GM13977 (cell line): ENCODE results near the gene STIMATE.

Experiments used
- DNase-seq: peaks from one replicate; pipeline ENCODE4 v3.0.0; 2012; ENCODE audit warnings: low spot score
- in situ Hi-C: fragments of 300-500 bp; cut with MboI; formaldehyde crosslinking; loops from one replicate; pipeline ENCODE4 v1.12.0; 2022; ENCODE audit warnings: low sequenced_read_pairs, low pct_unique_long_range_greater_than_20kb, mixed read lengths, inconsistent platforms; ENCODE audit not compliant: unreplicated experiment
- TF ChIP-seq, protein P1 (sequence below): IDR thresholded peaks from 2 replicates; pipeline ENCODE4 v1.5.1; 2012; ENCODE audit warnings: mild to moderate bottlenecking, control low read depth; ENCODE audit not compliant: insufficient read depth; ENCODE audit errors: extremely low read depth, missing control alignments

STIMATE gene

GRCh38 chr3:52835766-52836470, 61.4 kb downstream of the STIMATE start:
- in situ Hi-C loops, result no loop called here
- TF ChIP-seq, protein P1, sequence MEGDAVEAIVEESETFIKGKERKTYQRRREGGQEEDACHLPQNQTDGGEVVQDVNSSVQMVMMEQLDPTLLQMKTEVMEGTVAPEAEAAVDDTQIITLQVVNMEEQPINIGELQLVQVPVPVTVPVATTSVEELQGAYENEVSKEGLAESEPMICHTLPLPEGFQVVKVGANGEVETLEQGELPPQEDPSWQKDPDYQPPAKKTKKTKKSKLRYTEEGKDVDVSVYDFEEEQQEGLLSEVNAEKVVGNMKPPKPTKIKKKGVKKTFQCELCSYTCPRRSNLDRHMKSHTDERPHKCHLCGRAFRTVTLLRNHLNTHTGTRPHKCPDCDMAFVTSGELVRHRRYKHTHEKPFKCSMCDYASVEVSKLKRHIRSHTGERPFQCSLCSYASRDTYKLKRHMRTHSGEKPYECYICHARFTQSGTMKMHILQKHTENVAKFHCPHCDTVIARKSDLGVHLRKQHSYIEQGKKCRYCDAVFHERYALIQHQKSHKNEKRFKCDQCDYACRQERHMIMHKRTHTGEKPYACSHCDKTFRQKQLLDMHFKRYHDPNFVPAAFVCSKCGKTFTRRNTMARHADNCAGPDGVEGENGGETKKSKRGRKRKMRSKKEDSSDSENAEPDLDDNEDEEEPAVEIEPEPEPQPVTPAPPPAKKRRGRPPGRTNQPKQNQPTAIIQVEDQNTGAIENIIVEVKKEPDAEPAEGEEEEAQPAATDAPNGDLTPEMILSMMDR, result no peak
- DNase-seq, result no peak

GRCh38 chr3:52834871-52835501, 62.4 kb downstream of the STIMATE start, which contains the start of gene MUSTN1:
Gene MUSTN1, minus strand, starts transcription at chr3:52835019. Its CDS starts 71 bp downstream, at chr3:52834948.
- no peak for DNase-seq
- TF ChIP-seq, protein P1, result no peak
- in situ Hi-C loops, result no loop called here

DNA sequence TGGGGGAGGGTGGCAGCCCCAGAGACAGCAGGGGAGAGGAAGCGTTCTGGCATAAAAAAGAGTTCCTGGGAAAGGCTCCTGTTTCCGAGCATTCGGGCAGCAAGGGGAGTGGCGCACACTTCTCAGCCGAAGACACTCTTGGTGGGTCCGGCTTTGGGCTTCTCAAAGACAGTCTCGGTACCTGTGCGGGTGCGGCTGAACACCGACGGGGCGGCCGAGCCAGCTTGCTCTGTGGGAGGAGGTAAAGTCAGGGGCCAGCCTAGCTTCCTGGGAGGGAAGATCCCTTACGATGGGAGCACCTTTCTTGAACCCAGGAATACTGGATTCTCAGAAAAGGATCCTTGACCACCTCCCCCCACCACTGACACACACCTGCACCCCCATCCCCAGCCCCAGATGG, 64.1 kb downstream of the STIMATE start:
- in situ Hi-C loops, result no loop called here
- TF ChIP-seq, protein P1, result no peak
- DNase-seq, result no peak

- in situ Hi-C loops, result no loop called here
- no peak for DNase-seq
- TF ChIP-seq, protein P1, result no peak
These were observed 65.6 kb downstream of the STIMATE start for GRCh38 chr3:52831500-52832301.

DNA sequence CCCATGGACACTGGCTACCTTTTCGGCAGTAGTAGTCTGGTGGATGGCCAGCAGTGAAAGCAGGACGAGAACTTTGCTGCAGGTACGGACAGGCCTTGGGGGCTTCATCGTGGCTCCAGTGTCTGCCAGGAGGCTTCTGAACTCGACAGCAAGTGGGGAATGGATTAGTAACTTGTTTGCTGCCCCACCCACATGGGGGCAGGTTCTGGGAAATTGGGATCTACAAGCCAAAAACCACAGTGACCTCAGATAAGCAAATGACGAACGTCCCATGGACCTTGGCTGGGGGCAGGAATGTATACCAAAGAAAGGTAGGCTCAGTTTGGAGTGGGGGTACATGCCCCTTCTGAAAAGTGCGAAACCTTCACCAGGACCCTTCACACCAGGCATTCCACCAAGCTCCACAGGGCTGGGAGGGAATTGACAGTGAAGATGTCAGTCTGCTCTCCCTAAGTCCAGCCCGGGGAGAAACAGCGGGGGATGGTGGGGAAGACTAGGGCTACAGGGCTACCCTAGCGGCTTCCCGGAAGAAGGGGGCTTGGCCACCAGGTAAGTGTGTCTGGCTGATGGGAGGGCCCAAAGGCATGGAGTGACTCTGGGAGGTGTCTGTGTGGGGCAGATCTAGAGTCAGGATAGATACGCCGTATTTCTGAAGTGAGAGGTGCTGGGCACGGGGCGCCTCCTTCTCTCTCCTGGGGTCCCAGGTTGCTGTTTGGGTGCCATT, 66.7 kb downstream of the STIMATE start, which contains the start of gene ITIH4:
ITIH4 (minus strand) TSS at position 138 of the 724 bp plus-strand sequence; CDS start at position 108, 30 bp downstream.
- TF ChIP-seq, protein P1, result no peak
- in situ Hi-C loops, result no loop called here

More for the DNA sequence above, 66.7 kb downstream of the STIMATE start, which contains the start of gene ITIH4:
- DNase-seq, result no peak
